Left lung (tissue), 10 donors: ENCODE data around the gene ACOT4. TPM values are rescaled to one million over a fixed set of nuclear protein-coding genes. Genes with fewer than 3 reads are reported as not detected.
"Not testable (repeated sequence)": the region's sequence is repeated elsewhere in the genome, so short reads cannot be mapped to it uniquely, and the experiment has no call there.

Experiments
- ATAC-seq: fragments of 200-7000 bp; cut with Tn5 transposase; one replicate; pipeline ENCODE4 v1.9.1; 2020; ENCODE audit warnings: moderate library complexity
- DNase-seq, 4 donors: peaks; one replicate each; pipeline ENCODE4 v3.0.0-alpha.2; 2013 to 2020
- H3K27ac ChIP-seq, 2 donors: fragments of 200-600 bp; sonication (generic) in 1 of 2; one replicate each; pipeline versions ENCODE4 v1.5.0 to v1.8.0; 2020 to 2021
- H3K27me3 ChIP-seq, 2 donors: fragments of 200-600 bp; sonication (generic) in 1 of 2; one replicate each; pipeline versions ENCODE4 v1.5.0 to v1.8.0; 2020 to 2021
- H3K36me3 ChIP-seq, 2 donors: fragments of 200-600 bp; sonication (generic) in 1 of 2; one replicate each; pipeline versions ENCODE4 v1.5.0 to v1.8.0; 2020 to 2021
- H3K4me1 ChIP-seq, 2 donors: fragments of 200-600 bp; one replicate each; pipeline ENCODE4 v1.8.0; 2021
- H3K4me3 ChIP-seq, 2 donors: fragments of 200-600 bp; sonication (generic) in 1 of 2; one replicate each; pipeline versions ENCODE4 v1.5.0 to v1.8.0; 2020 to 2021; ENCODE audit warnings: mild to moderate bottlenecking in 1 of 2
- H3K9me3 ChIP-seq, 2 donors: fragments of 200-600 bp; sonication (generic) in 1 of 2; one replicate each; pipeline versions ENCODE4 v1.5.0 to v1.8.0; 2020 to 2021
- CTCF ChIP-seq, 2 donors: fragments of 200-600 bp; sonication (generic) in 1 of 2; IDR thresholded peaks; one replicate each; pipeline versions ENCODE4 v1.5.0 to v1.8.0; 2021; ENCODE audit warnings: antibody characterized with exemption in 2 of 2
- intact Hi-C, 2 donors: fragments of 100-400 bp; cut with DNase I; formaldehyde crosslinking; loops; one replicate each; pipeline versions ENCODE4 v1.11.2 to v1.14.2; 2022
- polyA plus RNA-seq, 6 donors: library from polyadenylated mRNA; unstranded; fragments of 120-200 nt; gene quantifications; one replicate each; pipeline ENCODE4 v1.2.1, GENCODE V29; 2013; ENCODE audit not compliant: insufficient read length in 6 of 6
- total RNA-seq, 2 donors: library from RNA; stranded (reverse); fragmentation: NEBNext Ultra II Directional; extraction: Animal tissue kit (Norgen Biotek cat#: 25700); gene quantifications; one replicate each; pipeline ENCODE4 v1.2.1, GENCODE V29; 2021
- donor health status: DM: no; HTN: yes; CAD: no.
- donor health status: DM: no; HTN: no; CAD: no.

Gene ACOT4
- total and polyA plus RNA-seq, 8 donors, result 0.53 to 4.8 (median 0.73) TPM

- intact Hi-C loops, result loop anchor here in 1 of 2 donors (5.0 kb wide), 1 partner anchor 127 kb away; no protein-coding TSS in a partner anchor
- H3K27me3 ChIP-seq, result peaks cover 0 to 19% of the 10 kb centered on the region in 2 donors
- peak overlapping the region; percentile 54 to 58 for H3K4me3 ChIP-seq
- ATAC-seq (peak; percentile 86), DNase-seq (peak in 3 of 4 donors; percentile 21 to 88 (median 47))
- no peaks in the 10 kb centered on the region for H3K36me3 ChIP-seq
- no peaks in the 10 kb centered on the region for H3K9me3 ChIP-seq
- H3K27ac ChIP-seq, result peak overlapping the region in 1 of 2 donors; percentile 13
- H3K4me1 ChIP-seq, result peaks cover 5 to 15% of the 10 kb centered on the region in 2 donors
- peak in 1 of 2 donors; percentile 18 for TF ChIP-seq CTCF (IDR thresholded peaks at IDR 0.05)
Observed at GRCh38 chr14:73634011-73634833, 42.5 kb downstream of the ACOT4 start.

GRCh38 chr14:73636355-73636754, 44.7 kb downstream of the ACOT4 start:
- Histone ChIP-seq H3K4me1 (peaks cover 5 to 15% of the 10 kb centered on the region in 2 donors), H3K27me3 (peaks cover 0 to 19% of the 10 kb centered on the region in 2 donors)
- DNase-seq, H3K36me3 ChIP-seq, H3K4me3 ChIP-seq, H3K9me3 ChIP-seq, ATAC-seq, intact Hi-C loops, H3K27ac ChIP-seq: not testable (repeated sequence)

DNA sequence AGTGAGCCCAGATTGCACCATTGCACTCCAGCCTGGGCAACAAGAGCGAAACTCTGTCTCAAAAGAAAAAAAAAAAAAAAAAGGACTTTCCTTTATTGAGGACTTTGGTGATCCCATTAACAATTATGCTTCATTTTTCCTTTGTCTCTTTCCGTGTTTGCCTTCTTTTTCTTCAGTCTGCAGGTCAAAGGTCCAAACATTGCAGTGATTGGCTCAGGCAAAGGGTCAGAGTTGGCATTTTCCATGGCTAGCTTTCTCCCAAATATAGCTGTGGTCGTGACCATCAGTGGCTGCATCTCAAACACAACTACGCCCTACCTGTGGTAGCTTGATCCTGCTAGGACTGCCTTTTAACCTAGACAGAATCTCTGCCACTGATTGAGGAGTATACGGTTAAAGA, 46.2 kb downstream of the ACOT4 start:
- H3K9me3 ChIP-seq, result no peaks in the 10 kb centered on the region
- no peak for DNase-seq
- peaks cover 0 to 19% of the 10 kb centered on the region in 2 donors for H3K27me3 ChIP-seq
- H3K36me3 ChIP-seq, result no peaks in the 10 kb centered on the region
- no peak overlapping the region for H3K27ac ChIP-seq
- peaks cover 5 to 15% of the 10 kb centered on the region in 2 donors for H3K4me1 ChIP-seq
- intact Hi-C loops, result no loop called here
- no peak overlapping the region for H3K4me3 ChIP-seq
- ATAC-seq, result no peak
- TF ChIP-seq CTCF (IDR thresholded peaks at IDR 0.05), result no peak

GRCh38 chr14:73640796-73641365, 49.2 kb downstream of the ACOT4 start:
- H3K4me1 ChIP-seq, result peaks cover 7 to 12% of the 10 kb centered on the region in 2 donors
- H3K4me3 ChIP-seq, result no peak overlapping the region
- no peaks in the 10 kb centered on the region for H3K36me3 ChIP-seq
- H3K9me3 ChIP-seq, result no peaks in the 10 kb centered on the region
- DNase-seq, result no peak
- ATAC-seq, result no peak
- TF ChIP-seq CTCF (IDR thresholded peaks at IDR 0.05), result no peak
- H3K27me3 ChIP-seq, result no peaks in the 10 kb centered on the region
- H3K27ac ChIP-seq, result no peak overlapping the region
- intact Hi-C loops, result no loop called here

DNA sequence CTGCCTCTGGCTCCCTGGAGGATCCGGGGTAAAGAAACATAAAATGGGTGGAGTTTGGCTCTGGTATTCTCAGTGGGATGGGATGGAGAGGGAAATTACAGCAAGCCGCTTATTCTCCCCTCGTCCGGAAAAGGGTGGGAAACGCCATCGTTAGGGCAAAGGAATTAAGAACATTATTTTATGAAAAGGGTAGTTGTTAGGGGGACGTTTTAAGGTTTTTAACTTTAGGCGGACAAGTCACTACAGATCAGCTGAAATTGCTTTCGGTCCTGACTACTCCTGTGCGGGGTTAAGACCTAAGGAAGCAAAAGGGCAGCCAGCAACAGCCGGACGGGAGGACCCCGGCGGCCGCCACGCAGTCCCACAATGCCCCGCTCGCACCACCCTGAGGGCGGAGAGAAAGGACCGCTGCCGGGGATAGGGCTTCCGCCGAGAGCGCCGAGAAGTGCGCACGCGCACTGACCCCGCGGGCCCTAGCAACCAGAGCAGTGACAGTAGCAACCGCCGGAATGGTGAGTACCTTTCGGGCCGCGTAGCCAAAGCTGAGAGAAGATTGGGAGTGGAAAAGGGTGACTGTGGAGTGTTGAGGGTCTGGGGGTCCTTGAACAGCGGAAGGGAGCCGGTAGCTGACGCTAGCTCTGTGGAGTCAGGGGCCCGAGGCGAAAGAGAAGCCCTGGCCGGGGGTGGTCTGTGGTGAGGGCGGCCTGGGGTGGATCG, 53.0 kb downstream of the ACOT4 start, which contains the start of gene DNAL1:
Gene DNAL1 (plus strand): TSS at position 456 of the 717 bp plus-strand sequence. CDS start 54 bp downstream, at position 510.
- ATAC-seq (peak; percentile 99), DNase-seq (peak; percentile 92 to 99 (median 96))
- Histone ChIP-seq H3K36me3 (no peaks in the 10 kb centered on the region), H3K4me3 (peak within 1 kb of the TSS; percentile 81 to 84), H3K27me3 (no peaks in the 10 kb centered on the region), H3K27ac (peak within 1 kb of the TSS; percentile 81 to 87), H3K9me3 (no peaks in the 10 kb centered on the region), H3K4me1 (peaks cover 7 to 13% of the 10 kb centered on the region in 2 donors)
- intact Hi-C loops, result no loop called here
- no peak for TF ChIP-seq CTCF (IDR thresholded peaks at IDR 0.05)
